Trophoblast cell (in vitro differentiated cells and primary cell): ENCODE data around the gene CDK5R1.

Experiments
- DNase-seq, 2 donors: peaks; one replicate each; pipeline ENCODE4 v3.0.0-alpha.2; 2016
- H2AFZ ChIP-seq: 2 replicates; pipeline ENCODE4 v1.6.1; 2013; ENCODE audit warnings: low read length, moderate library complexity, mild to moderate bottlenecking; ENCODE audit not compliant: insufficient read depth, poor library complexity
- H2AK5ac ChIP-seq: 2 replicates; pipeline ENCODE4 v1.6.1; 2013; ENCODE audit warnings: mild to moderate bottlenecking, low read length
- H2BK120ac ChIP-seq: 2 replicates; pipeline ENCODE4 v1.6.1; 2013; ENCODE audit warnings: low read length, mild to moderate bottlenecking, moderate library complexity; ENCODE audit not compliant: insufficient read depth, poor library complexity
- H2BK12ac ChIP-seq: 2 replicates; pipeline ENCODE4 v1.6.1; 2013; ENCODE audit warnings: mild to moderate bottlenecking, low read length, moderate library complexity
- H2BK5ac ChIP-seq: 2 replicates; pipeline ENCODE4 v1.6.1; 2013; ENCODE audit warnings: low read length, low read depth, moderate library complexity, mild to moderate bottlenecking; ENCODE audit not compliant: poor library complexity
- H3K14ac ChIP-seq: 2 replicates; pipeline ENCODE4 v1.6.1; 2013; ENCODE audit warnings: mild to moderate bottlenecking, low read length
- H3K18ac ChIP-seq: 2 replicates; pipeline ENCODE4 v1.6.1; 2013; ENCODE audit warnings: mild to moderate bottlenecking, low read length
- H3K23ac ChIP-seq: 2 replicates; pipeline ENCODE4 v1.6.1; 2013; ENCODE audit warnings: low read length
- H3K27ac ChIP-seq: 2 replicates; pipeline ENCODE4 v1.5.1; 2013; ENCODE audit warnings: low read depth, mild to moderate bottlenecking, inconsistent platforms, low read length, moderate library complexity
- H3K27me3 ChIP-seq: 2 replicates; pipeline ENCODE4 v1.6.1; 2013; ENCODE audit warnings: inconsistent platforms, mild to moderate bottlenecking, low read length, moderate library complexity; ENCODE audit not compliant: insufficient read depth
- H3K36me3 ChIP-seq, 2 experiments: 1 replicate in 1 of 2; 2 replicates in 1 of 2; pipeline ENCODE4 v1.6.1; 2013; ENCODE audit warnings: low read length in 2 of 2, mild to moderate bottlenecking in 2 of 2, moderate library complexity in 1 of 2; ENCODE audit not compliant: insufficient read depth in 2 of 2, control insufficient read depth in 1 of 2
- H3K4ac ChIP-seq: 2 replicates; pipeline ENCODE4 v1.6.1; 2013; ENCODE audit warnings: low read depth, mild to moderate bottlenecking, low read length, moderate library complexity
- H3K4me1 ChIP-seq, 2 experiments: 1 replicate in 1 of 2; 2 replicates in 1 of 2; pipeline ENCODE4 v1.6.1; 2013; ENCODE audit warnings: low read length in 2 of 2, mild to moderate bottlenecking in 2 of 2, moderate library complexity in 1 of 2; ENCODE audit not compliant: insufficient read depth in 2 of 2, control insufficient read depth in 1 of 2
- H3K4me2 ChIP-seq: 2 replicates; pipeline ENCODE4 v1.6.1; 2013; ENCODE audit warnings: inconsistent platforms, mild to moderate bottlenecking, low read length, moderate library complexity
- H3K4me3 ChIP-seq: 2 replicates; pipeline ENCODE4 v1.5.1; 2013; ENCODE audit warnings: mild to moderate bottlenecking, low read depth, low read length, inconsistent platforms
- H3K79me1 ChIP-seq: one replicate; pipeline ENCODE4 v1.6.1; 2013; ENCODE audit warnings: low read length
- H3K79me2 ChIP-seq: 2 replicates; pipeline ENCODE4 v1.6.1; 2013; ENCODE audit warnings: low read length, mild to moderate bottlenecking; ENCODE audit not compliant: control insufficient read depth, insufficient read depth, poor library complexity
- H3K9ac ChIP-seq: 2 replicates; pipeline ENCODE4 v1.6.1; 2013; ENCODE audit warnings: mild to moderate bottlenecking, low read length
- H3K9me3 ChIP-seq: 2 replicates; pipeline ENCODE4 v1.6.1; 2013; ENCODE audit warnings: low read depth, mild to moderate bottlenecking, control low read depth, inconsistent platforms, low read length; ENCODE audit not compliant: insufficient read depth
- H4K12ac ChIP-seq: 2 replicates; pipeline ENCODE4 v1.6.1; 2013; ENCODE audit warnings: low read depth, mild to moderate bottlenecking, low read length, moderate library complexity
- H4K8ac ChIP-seq: 2 replicates; pipeline ENCODE4 v1.6.1; 2013; ENCODE audit warnings: low read depth, mild to moderate bottlenecking, low read length, moderate library complexity
- H4K91ac ChIP-seq: one replicate; pipeline ENCODE4 v1.6.1; 2013; ENCODE audit warnings: low read depth, mild to moderate bottlenecking, low read length, moderate library complexity
- WGBS: extraction: QIAGEN DNeasy Blood & Tissue Kit; methylation state at CpG from one replicate; pipeline ENCODE4 v1.1.7; 2013; ENCODE audit warnings: missing lambda C conversion rate; ENCODE audit not compliant: insufficient read length, insufficient coverage; ENCODE audit errors: extremely low coverage; 5-methylcytosine and 5-hydroxymethylcytosine counted together

Gene CDK5R1

DNA sequence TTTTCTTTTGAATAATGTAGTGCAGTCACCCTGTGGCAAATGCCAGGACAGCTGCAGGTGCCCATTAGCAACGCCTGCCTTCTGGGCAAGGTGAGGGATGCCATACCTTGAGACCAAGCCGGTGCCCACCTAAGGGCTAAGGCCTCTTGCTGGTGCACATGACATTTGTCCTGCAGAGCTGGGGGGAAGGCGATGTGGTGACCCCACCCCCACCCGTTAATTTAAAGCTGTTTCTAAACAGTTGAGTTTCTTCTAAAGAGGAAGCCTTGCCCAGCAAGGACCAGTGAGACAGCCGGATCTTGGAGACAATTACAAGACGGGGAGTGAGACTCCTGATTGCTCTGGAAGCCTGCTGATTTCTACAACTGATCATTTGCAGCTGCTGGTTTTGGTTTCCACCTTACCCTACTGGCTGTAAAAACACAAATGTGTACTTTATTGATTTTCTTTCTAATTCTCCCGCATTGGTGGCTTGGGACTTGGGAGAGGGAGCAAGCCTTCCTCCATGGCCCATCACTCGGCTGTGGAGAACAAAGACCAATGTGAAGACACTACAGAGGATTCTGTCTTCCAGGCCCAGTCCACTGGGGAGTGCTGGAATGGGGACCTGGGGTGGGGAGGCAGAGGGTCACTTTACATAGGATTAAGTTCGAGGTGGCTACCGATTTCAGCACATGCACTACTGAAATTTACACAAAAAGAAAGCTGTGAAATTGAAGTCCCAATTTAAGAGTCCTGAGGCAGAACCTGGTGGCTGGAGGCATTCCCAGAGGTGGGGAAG is 2.7 kb downstream of the CDK5R1 start:
- Histone ChIP-seq H2AFZ (no peak overlapping the region), H2BK5ac (no peak overlapping the region), H3K4me1 (peaks cover 9 to 11% of the 10 kb centered on the region in 2 experiments), H3K4me3 (no peak overlapping the region), H4K12ac (no peak overlapping the region), H3K23ac (no peak overlapping the region), H3K36me3 (peaks cover 0 to 4% of the 10 kb centered on the region in 2 experiments), H3K4me2 (no peak overlapping the region), H3K27me3 (no peaks in the 10 kb centered on the region), H2BK120ac (no peak overlapping the region), H3K79me2 (peaks cover 2% of the 10 kb centered on the region), H2BK12ac (no peak overlapping the region), H3K4ac (no peak overlapping the region), H3K79me1 (peaks cover 3% of the 10 kb centered on the region), H4K8ac (no peak overlapping the region), H2AK5ac (no peak overlapping the region), H4K91ac (no peak overlapping the region), H3K27ac (no peak overlapping the region), H3K18ac (no peak overlapping the region), H3K9ac (no peak overlapping the region), H3K9me3 (no peaks in the 10 kb centered on the region), H3K14ac (no peak overlapping the region)
- no CpG with 5 or more reads among the region's 10 CpGs for WGBS
- DNase-seq = no peak

DNA sequence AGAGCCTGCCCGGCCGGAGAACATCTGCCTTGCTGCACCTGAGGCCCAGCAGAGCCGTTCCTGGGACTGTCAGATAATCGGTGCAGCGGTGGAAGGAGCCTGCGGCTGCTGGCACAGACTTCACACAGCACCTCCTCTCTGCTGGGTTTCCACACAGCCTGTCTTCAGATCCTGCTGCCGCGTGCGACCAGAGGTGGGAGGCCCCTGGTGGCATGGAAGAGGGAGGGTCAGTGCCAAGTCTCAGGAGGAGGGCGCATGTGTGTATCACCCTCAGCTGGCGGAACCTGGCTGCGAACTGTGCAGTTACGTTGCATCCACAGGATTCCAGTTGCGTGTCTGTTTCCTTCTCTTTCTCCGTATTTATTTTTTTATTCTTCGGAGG is 3.3 kb downstream of the CDK5R1 start:
- H2AK5ac ChIP-seq = no peak overlapping the region
- H4K8ac ChIP-seq = no peak overlapping the region

DNA sequence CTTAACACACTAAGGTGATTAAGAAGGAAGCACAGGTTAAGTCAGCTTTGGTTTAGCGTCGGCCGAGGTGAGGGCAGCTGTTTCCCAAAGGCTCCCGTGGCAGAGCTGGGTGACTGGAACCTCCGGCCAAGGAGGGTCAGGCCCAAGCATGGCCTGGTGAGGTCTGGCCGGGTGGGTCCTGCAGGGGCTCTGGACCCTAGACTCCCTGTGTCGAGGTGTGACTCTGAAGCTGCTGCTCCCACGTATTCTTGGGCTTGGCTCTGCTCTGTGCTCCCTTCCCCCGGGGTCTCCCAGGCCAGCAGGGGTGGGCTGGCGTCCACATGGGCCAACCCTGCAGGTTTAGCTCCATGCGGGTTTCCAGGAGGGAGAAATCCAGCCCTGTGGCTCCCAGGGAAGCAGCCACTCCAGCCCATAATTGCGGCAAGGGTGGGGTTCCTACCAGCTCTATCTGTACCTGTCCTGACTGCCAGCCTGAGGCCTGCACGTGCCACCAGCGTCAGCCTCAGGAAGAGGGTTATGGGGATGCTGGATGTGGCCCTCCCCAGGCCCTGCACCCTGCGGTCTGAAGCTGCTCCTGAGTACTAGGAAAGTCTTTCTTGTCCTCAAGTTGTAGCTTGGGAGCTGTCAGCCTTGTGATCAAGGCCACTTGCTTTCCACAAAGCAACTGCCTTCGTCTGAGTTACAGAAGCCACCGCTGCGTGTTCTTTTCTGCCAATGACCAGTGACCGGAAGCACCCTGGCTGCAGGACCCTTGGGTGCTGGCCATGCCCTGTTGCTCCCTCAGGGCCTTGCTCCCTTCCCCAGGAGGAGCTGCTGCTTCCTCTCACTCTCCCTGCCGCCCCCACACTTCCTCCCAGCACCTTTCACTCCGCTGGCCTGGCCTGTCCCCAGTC is 4.8 kb downstream of the CDK5R1 start:
- Histone ChIP-seq H3K4ac (no peak overlapping the region), H3K27me3 (no peaks in the 10 kb centered on the region), H3K9ac (no peak overlapping the region), H3K9me3 (no peaks in the 10 kb centered on the region), H2AFZ (no peak overlapping the region), H4K8ac (no peak overlapping the region), H3K27ac (no peak overlapping the region), H3K4me3 (no peak overlapping the region), H3K14ac (no peak overlapping the region), H3K4me2 (no peak overlapping the region), H4K12ac (no peak overlapping the region), H3K18ac (no peak overlapping the region), H2BK120ac (no peak overlapping the region), H3K79me2 (no peaks in the 10 kb centered on the region), H2BK5ac (no peak overlapping the region), H3K23ac (no peak overlapping the region), H2BK12ac (no peak overlapping the region), H3K4me1 (peaks cover 7 to 8% of the 10 kb centered on the region in 2 experiments), H3K36me3 (peaks cover 0 to 4% of the 10 kb centered on the region in 2 experiments), H3K79me1 (peaks cover under 1% of the 10 kb centered on the region), H2AK5ac (no peak overlapping the region), H4K91ac (no peak overlapping the region)
- no peak for DNase-seq
- no CpG with 5 or more reads among the region's 21 CpGs for WGBS

More for the DNA sequence above, 3.3 kb downstream of the CDK5R1 start:
- no peak overlapping the region for H3K4me2 ChIP-seq
- no peak overlapping the region for H2AFZ ChIP-seq
- H4K12ac ChIP-seq = no peak overlapping the region
- peaks cover 9 to 11% of the 10 kb centered on the region in 2 experiments for H3K4me1 ChIP-seq
- H3K9me3 ChIP-seq = no peaks in the 10 kb centered on the region
- no CpG with 5 or more reads among the region's 16 CpGs for WGBS
- no peak overlapping the region for H3K23ac ChIP-seq
- H3K4me3 ChIP-seq = no peak overlapping the region
- no peak overlapping the region for H3K9ac ChIP-seq
- H2BK5ac ChIP-seq = no peak overlapping the region
- no peak overlapping the region for H3K27ac ChIP-seq
- no peak overlapping the region for H3K14ac ChIP-seq
- peaks cover 0 to 4% of the 10 kb centered on the region in 2 experiments for H3K36me3 ChIP-seq
- no peak overlapping the region for H3K4ac ChIP-seq
- no peak overlapping the region for H2BK12ac ChIP-seq
- DNase-seq = no peak
- H2BK120ac ChIP-seq = no peak overlapping the region
- H3K27me3 ChIP-seq = no peaks in the 10 kb centered on the region
- peaks cover 3% of the 10 kb centered on the region for H3K79me1 ChIP-seq
- no peak overlapping the region for H3K18ac ChIP-seq
- no peak overlapping the region for H4K91ac ChIP-seq
- H3K79me2 ChIP-seq = peaks cover 2% of the 10 kb centered on the region

DNA sequence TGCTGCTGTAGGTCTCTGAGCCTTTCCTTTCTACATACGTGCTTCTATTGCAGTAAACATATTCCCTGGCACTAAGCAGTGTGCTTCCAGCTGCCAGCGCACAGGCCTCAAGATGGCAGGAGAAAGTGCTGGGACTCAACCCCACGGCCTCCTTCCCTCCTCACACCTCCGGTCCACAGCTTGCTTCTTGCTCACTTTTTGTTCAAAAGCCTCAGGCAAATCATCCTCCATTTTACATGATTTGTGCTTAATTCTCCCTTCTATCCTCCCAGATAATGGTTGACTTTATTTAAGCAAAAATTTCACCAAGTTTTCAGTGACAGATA is 5.4 kb downstream of the CDK5R1 start:
- H4K91ac ChIP-seq = no peak overlapping the region
- H4K12ac ChIP-seq = no peak overlapping the region
- no peak overlapping the region for H3K4ac ChIP-seq
- H3K23ac ChIP-seq = no peak overlapping the region
- H3K79me2 ChIP-seq = no peaks in the 10 kb centered on the region
- no peaks in the 10 kb centered on the region for H3K79me1 ChIP-seq
- no peak overlapping the region for H4K8ac ChIP-seq
- no peak overlapping the region for H3K4me2 ChIP-seq
- H3K27me3 ChIP-seq = no peaks in the 10 kb centered on the region
- H3K27ac ChIP-seq = no peak overlapping the region
- H3K4me3 ChIP-seq = no peak overlapping the region
- DNase-seq = no peak
- no peak overlapping the region for H2AFZ ChIP-seq
- H3K9ac ChIP-seq = no peak overlapping the region
- H2BK12ac ChIP-seq = no peak overlapping the region
- H3K14ac ChIP-seq = no peak overlapping the region
- no peak overlapping the region for H2AK5ac ChIP-seq
- no CpG with 5 or more reads among the region's 4 CpGs for whole genome bisulfite sequencing
- no peak overlapping the region for H3K18ac ChIP-seq
- H2BK120ac ChIP-seq = no peak overlapping the region
- peaks cover 10 to 11% of the 10 kb centered on the region in 2 experiments for H3K4me1 ChIP-seq
- no peak overlapping the region for H2BK5ac ChIP-seq
- H3K9me3 ChIP-seq = no peaks in the 10 kb centered on the region
- H3K36me3 ChIP-seq = peaks cover 0 to 4% of the 10 kb centered on the region in 2 experiments
